HEK293 (cell line): Measurements from ENCODE around the gene TAAR9.

ENCODE experiments used
- CTCF ChIA-PET: fragments of 350-600 bp; formaldehyde crosslinking; extraction: SDS; loops from one replicate; lab custom pipeline; 2021; ENCODE audit warnings: antibody characterized with exemption; lab: Yijun Ruan, JAX
- POLR2A ChIA-PET: fragments of 300-600 bp; formaldehyde crosslinking; extraction: SDS; loops from one replicate; lab custom pipeline; 2020; ENCODE audit warnings: antibody characterized with exemption, inconsistent platforms; lab: Yijun Ruan, JAX
- H3K27ac ChIP-seq: fragments of 200-500 bp; sonication (Bioruptor generic); 2 replicates; pipeline ENCODE4 v1.5.1; 2014; ENCODE audit warnings: low read depth, low read length, control low read depth, inconsistent platforms; ENCODE audit errors: extremely low read depth
- H3K36me3 ChIP-seq, 2 experiments: fragments of 200-500 bp in 1 of 2; sonication (Bioruptor generic) in 1 of 2; 1 replicate in 1 of 2; 2 replicates in 1 of 2; pipeline ENCODE4 v1.5.1; 2014 to 2017; ENCODE audit warnings: inconsistent platforms in 2 of 2, low read length in 2 of 2; ENCODE audit not compliant: control insufficient read depth in 2 of 2, insufficient read depth in 1 of 2
- H3K4me1 ChIP-seq: fragments of 200-500 bp; sonication (Bioruptor generic); 2 replicates; pipeline ENCODE4 v1.5.1; 2014; ENCODE audit warnings: mild to moderate bottlenecking, low read length, inconsistent platforms; ENCODE audit not compliant: control insufficient read depth, insufficient read depth
- H3K4me3 ChIP-seq: 2 replicates; pipeline ENCODE4 v1.5.1; 2011; ENCODE audit warnings: low read depth, mild to moderate bottlenecking, control low read depth, low read length, moderate library complexity
- H3K9me3 ChIP-seq: fragments of 200-500 bp; sonication (Bioruptor generic); 2 replicates; pipeline ENCODE4 v1.5.1; 2014; ENCODE audit warnings: low read depth, low read length, inconsistent platforms; ENCODE audit not compliant: control insufficient read depth, insufficient read depth
- OSR2 ChIP-seq: fragments of 450-650 bp; formaldehyde crosslinking; IDR thresholded peaks from 2 replicates; pipeline ENCODE4 v1.5.1; 2016; ENCODE audit warnings: missing biosample characterization, missing genetic modification characterization
- PRDM1 ChIP-seq: fragments of 450-650 bp; formaldehyde crosslinking; IDR thresholded peaks from 2 replicates; pipeline ENCODE4; 2016; ENCODE audit warnings: missing biosample characterization, missing genetic modification characterization
- SCRT2 ChIP-seq: fragments of 450-650 bp; formaldehyde crosslinking; IDR thresholded peaks from 2 replicates; pipeline ENCODE4 v1.5.1; 2016; ENCODE audit warnings: missing biosample characterization, missing genetic modification characterization
- SP2 ChIP-seq: fragments of 450-650 bp; formaldehyde crosslinking; IDR thresholded peaks from 2 replicates; pipeline ENCODE4 v1.5.1; 2016; ENCODE audit warnings: missing biosample characterization, missing genetic modification characterization
- ZBTB11 ChIP-seq: fragments of 450-650 bp; formaldehyde crosslinking; conservative IDR thresholded peaks from 2 replicates; pipeline ENCODE4 v1.5.1; 2016; ENCODE audit warnings: low read depth, missing biosample characterization, missing genetic modification characterization
- ZFHX2 ChIP-seq: fragments of 450-650 bp; formaldehyde crosslinking; conservative IDR thresholded peaks from 2 replicates; pipeline ENCODE4 v1.5.1; 2016; ENCODE audit warnings: missing biosample characterization, missing genetic modification characterization
- ZNF214 ChIP-seq: fragments of 450-650 bp; formaldehyde crosslinking; IDR thresholded peaks from 2 replicates; pipeline ENCODE4 v1.5.1; 2017; ENCODE audit warnings: missing biosample characterization, mild to moderate bottlenecking, missing genetic modification characterization, borderline replicate concordance
- ZNF311 ChIP-seq: fragments of 450-650 bp; formaldehyde crosslinking; IDR thresholded peaks from 2 replicates; pipeline ENCODE4 v1.5.1; 2017; ENCODE audit warnings: missing biosample characterization, missing genetic modification characterization, borderline replicate concordance
- ZNF335 ChIP-seq: fragments of 450-650 bp; formaldehyde crosslinking; conservative IDR thresholded peaks from 2 replicates; pipeline ENCODE4 v1.5.1; 2016; ENCODE audit warnings: missing biosample characterization, missing genetic modification characterization
- ZNF433 ChIP-seq: fragments of 450-650 bp; formaldehyde crosslinking; IDR thresholded peaks from 2 replicates; pipeline ENCODE4 v1.5.1; 2016; ENCODE audit warnings: missing biosample characterization, missing genetic modification characterization, low read depth
- ZNF555 ChIP-seq: fragments of 450-650 bp; formaldehyde crosslinking; conservative IDR thresholded peaks from 2 replicates; pipeline ENCODE4 v1.5.1; 2017; ENCODE audit warnings: missing biosample characterization, mild to moderate bottlenecking, missing genetic modification characterization, inconsistent platforms
- ZNF585B ChIP-seq: fragments of 450-650 bp; formaldehyde crosslinking; IDR thresholded peaks from 2 replicates; pipeline ENCODE4 v1.5.1; 2016; ENCODE audit warnings: missing biosample characterization, missing genetic modification characterization
- ZNF610 ChIP-seq: fragments of 450-650 bp; formaldehyde crosslinking; IDR thresholded peaks from 2 replicates; pipeline ENCODE4 v1.5.1; 2016; ENCODE audit warnings: missing biosample characterization, missing genetic modification characterization, borderline replicate concordance
- ZNF626 ChIP-seq: fragments of 450-650 bp; sonication (Bioruptor Pico); formaldehyde crosslinking; IDR thresholded peaks from 2 replicates; pipeline ENCODE4 v1.5.1; 2018; ENCODE audit warnings: missing biosample characterization, missing genetic modification characterization, inconsistent platforms
- ZNF639 ChIP-seq: fragments of 450-650 bp; formaldehyde crosslinking; IDR thresholded peaks from 2 replicates; pipeline ENCODE4 v1.5.1; 2016; ENCODE audit warnings: missing biosample characterization, missing genetic modification characterization
- ZNF645 ChIP-seq: fragments of 450-650 bp; formaldehyde crosslinking; IDR thresholded peaks from 2 replicates; pipeline ENCODE4; 2016; ENCODE audit warnings: missing biosample characterization, missing genetic modification characterization
- ZNF776 ChIP-seq: fragments of 450-650 bp; formaldehyde crosslinking; IDR thresholded peaks from 2 replicates; pipeline ENCODE4 v1.5.0; 2017; ENCODE audit warnings: missing biosample characterization, missing genetic modification characterization, borderline replicate concordance

Gene TAAR9

GRCh38 chr6:132495604-132496079 lies 42.4 kb upstream of the TAAR9 start (continued):
- TF ChIP-seq ZNF639 (tag by site-specific recombination) (no peak), OSR2 (tag by site-specific recombination) (no peak), ZNF610 (tag by site-specific recombination) (no peak), ZNF335 (tag by site-specific recombination) (no peak)

GRCh38 chr6:132496519-132497180 lies 41.4 kb upstream of the TAAR9 start:
- CTCF ChIA-PET: interaction anchor here (0.7 to 5.9 kb wide), 7 partner anchors 12 to 573 kb away, joined by 4 to 43 read pairs (median 12); no protein-coding TSS in a partner anchor
- H3K27ac ChIP-seq: no peak overlapping the region
- TF ChIP-seq ZFHX2 (tag by site-specific recombination): no peak
- 0 out of 2 replicates have a peak, but pooled peaks have one; percentile 10 for TF ChIP-seq ZNF214 (tag by site-specific recombination)
- TF ChIP-seq, all 188 proteins: peak for 1
- H3K4me3 ChIP-seq: no peak overlapping the region
- H3K4me1 ChIP-seq: no peaks in the 10 kb centered on the region
- POLR2A ChIA-PET: no interaction called here
- H3K9me3 ChIP-seq: no peaks in the 10 kb centered on the region
- H3K36me3 ChIP-seq: peaks cover 2 to 63% of the 10 kb centered on the region in 2 experiments; a peak in 2 of 3 replicates

- no peaks in the 10 kb centered on the region for H3K4me1 ChIP-seq
- no peak overlapping the region for H3K4me3 ChIP-seq
- ChIA-PET CTCF (no interaction called here), POLR2A (no interaction called here)
- peaks cover 7 to 73% of the 10 kb centered on the region in 2 experiments for H3K36me3 ChIP-seq
- peak; percentile 21; the same call in 1 of the 2 replicates for TF ChIP-seq PRDM1 (tag by site-specific recombination)
- no peak for TF ChIP-seq ZNF555 (tag by site-specific recombination)
- no peak overlapping the region for H3K27ac ChIP-seq
- no peaks in the 10 kb centered on the region for H3K9me3 ChIP-seq
These were observed 39.4 kb upstream of the TAAR9 start for GRCh38 chr6:132498638-132499037.

- Histone ChIP-seq H3K4me1 (no peaks in the 10 kb centered on the region), H3K4me3 (no peak overlapping the region), H3K36me3 (peaks cover 7 to 63% of the 10 kb centered on the region in 2 experiments), H3K9me3 (no peaks in the 10 kb centered on the region), H3K27ac (no peak overlapping the region)
- POLR2A ChIA-PET: no interaction called here
- TF ChIP-seq ZBTB11 (tag by site-specific recombination) (no peak), ZNF585B (tag by site-specific recombination) (no peak), SCRT2 (no peak), ZNF645 (tag by site-specific recombination) (no peak), SP2 (tag by site-specific recombination) (no peak), ZNF626 (tag by site-specific recombination) (no peak), ZNF776 (tag by site-specific recombination) (no peak), ZNF433 (tag by site-specific recombination) (no peak), ZNF311 (no peak)
- CTCF ChIA-PET: no interaction called here
These were observed 38.3 kb upstream of the TAAR9 start for GRCh38 chr6:132499757-132500156.
